ENCODE data around the gene MAP6.

The MAP6 gene

DNA sequence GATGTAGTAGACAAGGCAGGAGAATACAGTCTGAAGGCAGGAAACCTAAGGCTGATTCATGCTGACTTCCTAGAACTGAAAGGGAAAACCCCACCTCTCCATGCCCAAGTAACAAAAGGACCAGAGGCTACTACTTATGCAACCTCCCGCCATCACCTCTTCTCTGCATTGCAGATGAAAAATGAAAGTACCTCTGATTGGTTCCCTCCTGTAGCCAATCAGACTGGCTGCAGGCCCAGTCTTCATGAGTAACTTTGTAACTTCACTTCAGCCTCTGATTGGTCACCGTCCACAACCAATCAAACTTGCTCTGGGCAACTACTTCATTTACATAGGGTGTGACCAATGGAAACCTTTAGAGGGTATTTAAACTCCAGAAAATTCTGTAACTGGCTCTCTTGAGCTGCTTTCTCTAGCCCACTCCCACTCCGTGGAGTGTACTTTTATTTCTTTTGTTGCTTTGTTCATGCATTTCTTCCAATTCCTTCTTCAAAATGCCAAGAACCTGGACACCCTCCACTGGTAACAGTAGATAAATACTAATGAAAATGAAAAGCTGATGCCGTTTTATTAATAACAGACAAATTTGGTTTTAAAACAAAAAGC is 5.2 kb upstream of the MAP6 start:
- TF ChIP-seq, protein P1, sequence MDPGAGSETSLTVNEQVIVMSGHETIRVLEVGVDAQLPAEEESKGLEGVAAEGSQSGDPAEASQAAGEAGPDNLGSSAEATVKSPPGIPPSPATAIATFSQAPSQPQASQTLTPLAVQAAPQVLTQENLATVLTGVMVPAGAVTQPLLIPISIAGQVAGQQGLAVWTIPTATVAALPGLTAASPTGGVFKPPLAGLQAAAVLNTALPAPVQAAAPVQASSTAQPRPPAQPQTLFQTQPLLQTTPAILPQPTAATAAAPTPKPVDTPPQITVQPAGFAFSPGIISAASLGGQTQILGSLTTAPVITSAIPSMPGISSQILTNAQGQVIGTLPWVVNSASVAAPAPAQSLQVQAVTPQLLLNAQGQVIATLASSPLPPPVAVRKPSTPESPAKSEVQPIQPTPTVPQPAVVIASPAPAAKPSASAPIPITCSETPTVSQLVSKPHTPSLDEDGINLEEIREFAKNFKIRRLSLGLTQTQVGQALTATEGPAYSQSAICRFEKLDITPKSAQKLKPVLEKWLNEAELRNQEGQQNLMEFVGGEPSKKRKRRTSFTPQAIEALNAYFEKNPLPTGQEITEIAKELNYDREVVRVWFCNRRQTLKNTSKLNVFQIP (CRISPR knock-in tag; IDR thresholded peaks at IDR 0.05; ENCODE audit: borderline replicate concordance, low read depth): no peak
- TF ChIP-seq ZNF70 (CRISPR knock-in tag; IDR thresholded peaks at IDR 0.05) (no peak), ZFP30 (CRISPR knock-in tag; IDR thresholded peaks at IDR 0.05) (no peak), CSDC2 (CRISPR knock-in tag; IDR thresholded peaks at IDR 0.05) (no peak), BACH2 (CRISPR knock-in tag; IDR thresholded peaks at IDR 0.05; ENCODE audit: borderline replicate concordance) (no peak), OSR1 (CRISPR knock-in tag; IDR thresholded peaks at IDR 0.05) (no peak), ZFP3 (CRISPR knock-in tag; IDR thresholded peaks at IDR 0.05) (no peak), TOX (CRISPR knock-in tag; IDR thresholded peaks at IDR 0.05; ENCODE audit: borderline replicate concordance) (no peak)
- TF ChIP-seq, protein P2, sequence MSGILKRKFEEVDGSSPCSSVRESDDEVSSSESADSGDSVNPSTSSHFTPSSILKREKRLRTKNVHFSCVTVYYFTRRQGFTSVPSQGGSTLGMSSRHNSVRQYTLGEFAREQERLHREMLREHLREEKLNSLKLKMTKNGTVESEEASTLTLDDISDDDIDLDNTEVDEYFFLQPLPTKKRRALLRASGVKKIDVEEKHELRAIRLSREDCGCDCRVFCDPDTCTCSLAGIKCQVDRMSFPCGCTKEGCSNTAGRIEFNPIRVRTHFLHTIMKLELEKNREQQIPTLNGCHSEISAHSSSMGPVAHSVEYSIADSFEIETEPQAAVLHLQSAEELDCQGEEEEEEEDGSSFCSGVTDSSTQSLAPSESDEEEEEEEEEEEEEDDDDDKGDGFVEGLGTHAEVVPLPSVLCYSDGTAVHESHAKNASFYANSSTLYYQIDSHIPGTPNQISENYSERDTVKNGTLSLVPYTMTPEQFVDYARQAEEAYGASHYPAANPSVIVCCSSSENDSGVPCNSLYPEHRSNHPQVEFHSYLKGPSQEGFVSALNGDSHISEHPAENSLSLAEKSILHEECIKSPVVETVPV (CRISPR knock-in tag; IDR thresholded peaks at IDR 0.05): no peak
- ATAC-seq: peak; percentile 53

DNA sequence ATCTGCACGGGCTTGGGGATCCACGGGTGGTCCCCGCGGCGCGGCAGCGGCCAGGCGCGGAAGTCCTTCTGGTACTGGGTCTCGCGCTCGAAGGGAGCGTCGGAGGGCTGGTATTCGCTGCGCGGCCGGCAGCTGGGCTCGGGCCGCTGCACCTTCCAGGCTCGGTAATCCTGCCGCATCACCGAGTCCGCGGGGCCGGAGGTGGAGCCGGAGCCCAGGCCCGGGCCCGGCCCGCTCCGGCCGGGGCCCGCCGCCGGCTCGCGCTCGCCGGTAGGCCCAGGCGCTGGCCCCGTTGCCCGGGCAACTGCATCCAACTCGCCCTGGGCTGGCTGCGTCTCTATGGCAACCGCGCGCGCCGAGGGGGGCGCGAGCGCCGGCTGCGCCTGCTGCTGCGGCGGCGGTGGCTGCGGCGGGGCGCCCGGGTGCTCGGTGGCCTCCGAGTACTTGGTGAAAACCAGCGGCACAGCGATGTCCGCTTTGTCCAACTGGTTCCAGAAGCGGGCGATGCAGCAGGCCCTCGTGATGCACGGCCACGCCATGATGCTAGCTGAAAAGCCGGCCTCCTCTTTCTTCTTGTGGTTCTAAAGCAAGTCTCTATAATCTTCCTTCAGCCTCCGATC is 897 bp downstream of the MAP6 start:
- TF ChIP-seq OSR1 (CRISPR knock-in tag; IDR thresholded peaks at IDR 0.05): no peak
- TF ChIP-seq ZFP30 (CRISPR knock-in tag; IDR thresholded peaks at IDR 0.05): no peak
- no peak for TF ChIP-seq ZNF565 (CRISPR knock-in tag; conservative IDR thresholded peaks at IDR 0.05; ENCODE audit: low read depth)
- TF ChIP-seq PPARA (CRISPR knock-in tag; IDR thresholded peaks at IDR 0.05; ENCODE audit: borderline replicate concordance): no peak
- TF ChIP-seq TCF4 (CRISPR knock-in tag; IDR thresholded peaks at IDR 0.05; ENCODE audit: borderline replicate concordance): no peak
- no peak for TF ChIP-seq RARB (CRISPR knock-in tag; IDR thresholded peaks at IDR 0.05)
- TF ChIP-seq, protein P3, sequence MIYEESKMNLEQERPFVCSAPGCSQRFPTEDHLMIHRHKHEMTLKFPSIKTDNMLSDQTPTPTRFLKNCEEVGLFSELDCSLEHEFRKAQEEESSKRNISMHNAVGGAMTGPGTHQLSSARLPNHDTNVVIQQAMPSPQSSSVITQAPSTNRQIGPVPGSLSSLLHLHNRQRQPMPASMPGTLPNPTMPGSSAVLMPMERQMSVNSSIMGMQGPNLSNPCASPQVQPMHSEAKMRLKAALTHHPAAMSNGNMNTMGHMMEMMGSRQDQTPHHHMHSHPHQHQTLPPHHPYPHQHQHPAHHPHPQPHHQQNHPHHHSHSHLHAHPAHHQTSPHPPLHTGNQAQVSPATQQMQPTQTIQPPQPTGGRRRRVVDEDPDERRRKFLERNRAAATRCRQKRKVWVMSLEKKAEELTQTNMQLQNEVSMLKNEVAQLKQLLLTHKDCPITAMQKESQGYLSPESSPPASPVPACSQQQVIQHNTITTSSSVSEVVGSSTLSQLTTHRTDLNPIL (CRISPR knock-in tag; IDR thresholded peaks at IDR 0.05; ENCODE audit: low read depth): no peak
- no peak for TF ChIP-seq GLIS3 (CRISPR knock-in tag; IDR thresholded peaks at IDR 0.05)
- TF ChIP-seq, protein P4, sequence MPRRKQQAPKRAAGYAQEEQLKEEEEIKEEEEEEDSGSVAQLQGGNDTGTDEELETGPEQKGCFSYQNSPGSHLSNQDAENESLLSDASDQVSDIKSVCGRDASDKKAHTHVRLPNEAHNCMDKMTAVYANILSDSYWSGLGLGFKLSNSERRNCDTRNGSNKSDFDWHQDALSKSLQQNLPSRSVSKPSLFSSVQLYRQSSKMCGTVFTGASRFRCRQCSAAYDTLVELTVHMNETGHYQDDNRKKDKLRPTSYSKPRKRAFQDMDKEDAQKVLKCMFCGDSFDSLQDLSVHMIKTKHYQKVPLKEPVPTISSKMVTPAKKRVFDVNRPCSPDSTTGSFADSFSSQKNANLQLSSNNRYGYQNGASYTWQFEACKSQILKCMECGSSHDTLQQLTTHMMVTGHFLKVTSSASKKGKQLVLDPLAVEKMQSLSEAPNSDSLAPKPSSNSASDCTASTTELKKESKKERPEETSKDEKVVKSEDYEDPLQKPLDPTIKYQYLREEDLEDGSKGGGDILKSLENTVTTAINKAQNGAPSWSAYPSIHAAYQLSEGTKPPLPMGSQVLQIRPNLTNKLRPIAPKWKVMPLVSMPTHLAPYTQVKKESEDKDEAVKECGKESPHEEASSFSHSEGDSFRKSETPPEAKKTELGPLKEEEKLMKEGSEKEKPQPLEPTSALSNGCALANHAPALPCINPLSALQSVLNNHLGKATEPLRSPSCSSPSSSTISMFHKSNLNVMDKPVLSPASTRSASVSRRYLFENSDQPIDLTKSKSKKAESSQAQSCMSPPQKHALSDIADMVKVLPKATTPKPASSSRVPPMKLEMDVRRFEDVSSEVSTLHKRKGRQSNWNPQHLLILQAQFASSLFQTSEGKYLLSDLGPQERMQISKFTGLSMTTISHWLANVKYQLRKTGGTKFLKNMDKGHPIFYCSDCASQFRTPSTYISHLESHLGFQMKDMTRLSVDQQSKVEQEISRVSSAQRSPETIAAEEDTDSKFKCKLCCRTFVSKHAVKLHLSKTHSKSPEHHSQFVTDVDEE (CRISPR knock-in tag; IDR thresholded peaks at IDR 0.05): no peak
- no peak for TF ChIP-seq ZNF8 (CRISPR knock-in tag; IDR thresholded peaks at IDR 0.05)
- TF ChIP-seq CSDC2 (CRISPR knock-in tag; IDR thresholded peaks at IDR 0.05): no peak
- no peak for TF ChIP-seq ZC3H10 (CRISPR knock-in tag; IDR thresholded peaks at IDR 0.05)
- TF ChIP-seq ESRRG (CRISPR knock-in tag; IDR thresholded peaks at IDR 0.05): no peak
- TF ChIP-seq ISL1 (CRISPR knock-in tag; IDR thresholded peaks at IDR 0.05): no peak
- no peak for TF ChIP-seq SNAI2 (CRISPR knock-in tag; IDR thresholded peaks at IDR 0.05)
- no peak for TF ChIP-seq TOX (CRISPR knock-in tag; IDR thresholded peaks at IDR 0.05; ENCODE audit: borderline replicate concordance)
- TF ChIP-seq, protein P1 (CRISPR knock-in tag; IDR thresholded peaks at IDR 0.05; ENCODE audit: borderline replicate concordance, low read depth): no peak
- no peak for TF ChIP-seq ZFP3 (CRISPR knock-in tag; IDR thresholded peaks at IDR 0.05)
- peak; percentile 39 for ATAC-seq

Data from SK-N-SH treated with all-trans-retinoic acid at 6 μM for 48 hours (cell line).